OCI-LY1 (cell line): ENCODE measurements around the gene CHST8.

Experiments
- EZH2 ChIP-seq: fragments of 200-600 bp; sonication (generic), shearing (Covaris generic); IDR thresholded peaks from 2 replicates; pipeline ENCODE4 v1.8.0; 2017; ENCODE audit warnings: borderline replicate concordance, mixed run types, mild to moderate bottlenecking, antibody characterized with exemption, low read length, moderate library complexity, mixed read lengths
- TF ChIP-seq, protein P1 (sequence below): fragments of 200-600 bp; sonication (generic), shearing (Covaris generic); IDR thresholded peaks from 2 replicates; pipeline ENCODE4 v1.5.1; 2017; ENCODE audit warnings: mild to moderate bottlenecking, antibody characterized with exemption, low read length, moderate library complexity, mixed read lengths

DNA sequence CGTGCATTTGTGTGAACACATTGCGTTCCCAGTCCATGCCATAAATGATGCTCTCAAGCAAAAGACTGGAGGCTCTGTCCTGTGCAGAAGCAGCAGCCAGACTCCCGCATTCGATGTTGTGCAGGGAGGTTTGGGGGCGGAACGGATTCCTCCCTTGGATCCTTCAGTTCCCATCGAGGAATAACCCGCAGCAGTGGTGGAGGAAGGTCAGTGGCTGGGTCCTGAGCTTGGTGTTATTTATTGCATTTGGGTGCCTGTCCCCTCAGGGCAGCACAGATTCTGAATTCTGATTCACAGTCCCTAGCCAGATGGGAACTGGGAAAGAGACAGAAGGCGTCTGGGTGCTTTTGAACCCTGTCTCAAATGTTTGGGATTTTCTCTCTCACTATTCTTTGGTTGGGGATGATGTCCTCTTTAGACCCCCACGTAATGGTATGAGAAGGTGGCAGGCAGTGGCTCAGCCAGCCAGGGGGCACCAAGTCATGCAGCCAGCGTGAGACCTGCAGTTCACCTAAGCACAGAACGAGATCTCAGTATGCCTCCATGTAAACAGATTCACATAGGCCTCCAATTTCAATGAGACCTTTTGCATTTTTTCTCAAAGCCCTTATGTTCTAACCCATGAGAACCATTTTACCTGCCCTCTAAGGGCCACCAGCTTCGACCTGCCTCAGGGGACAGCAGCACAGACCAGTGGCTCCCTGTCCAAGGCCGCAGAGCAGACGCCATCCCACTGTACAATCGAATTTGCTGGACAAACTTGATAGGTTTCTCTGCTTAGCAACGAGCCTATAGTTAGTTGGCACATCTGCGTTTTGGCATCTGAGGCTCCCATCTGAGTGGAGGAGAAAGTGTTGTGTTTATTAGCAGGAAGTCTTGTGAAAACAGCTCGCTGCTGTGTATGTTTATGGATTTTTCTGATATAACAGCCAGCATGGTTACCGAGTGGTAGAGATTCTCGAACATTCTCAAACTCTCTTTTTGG is 192.7 kb downstream of the CHST8 start:
- TF ChIP-seq, protein P1, sequence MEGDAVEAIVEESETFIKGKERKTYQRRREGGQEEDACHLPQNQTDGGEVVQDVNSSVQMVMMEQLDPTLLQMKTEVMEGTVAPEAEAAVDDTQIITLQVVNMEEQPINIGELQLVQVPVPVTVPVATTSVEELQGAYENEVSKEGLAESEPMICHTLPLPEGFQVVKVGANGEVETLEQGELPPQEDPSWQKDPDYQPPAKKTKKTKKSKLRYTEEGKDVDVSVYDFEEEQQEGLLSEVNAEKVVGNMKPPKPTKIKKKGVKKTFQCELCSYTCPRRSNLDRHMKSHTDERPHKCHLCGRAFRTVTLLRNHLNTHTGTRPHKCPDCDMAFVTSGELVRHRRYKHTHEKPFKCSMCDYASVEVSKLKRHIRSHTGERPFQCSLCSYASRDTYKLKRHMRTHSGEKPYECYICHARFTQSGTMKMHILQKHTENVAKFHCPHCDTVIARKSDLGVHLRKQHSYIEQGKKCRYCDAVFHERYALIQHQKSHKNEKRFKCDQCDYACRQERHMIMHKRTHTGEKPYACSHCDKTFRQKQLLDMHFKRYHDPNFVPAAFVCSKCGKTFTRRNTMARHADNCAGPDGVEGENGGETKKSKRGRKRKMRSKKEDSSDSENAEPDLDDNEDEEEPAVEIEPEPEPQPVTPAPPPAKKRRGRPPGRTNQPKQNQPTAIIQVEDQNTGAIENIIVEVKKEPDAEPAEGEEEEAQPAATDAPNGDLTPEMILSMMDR, result no peak
- TF ChIP-seq EZH2, result no peak
